ENCODE measurements around the gene GPRC5D.

GPRC5D gene

DNA sequence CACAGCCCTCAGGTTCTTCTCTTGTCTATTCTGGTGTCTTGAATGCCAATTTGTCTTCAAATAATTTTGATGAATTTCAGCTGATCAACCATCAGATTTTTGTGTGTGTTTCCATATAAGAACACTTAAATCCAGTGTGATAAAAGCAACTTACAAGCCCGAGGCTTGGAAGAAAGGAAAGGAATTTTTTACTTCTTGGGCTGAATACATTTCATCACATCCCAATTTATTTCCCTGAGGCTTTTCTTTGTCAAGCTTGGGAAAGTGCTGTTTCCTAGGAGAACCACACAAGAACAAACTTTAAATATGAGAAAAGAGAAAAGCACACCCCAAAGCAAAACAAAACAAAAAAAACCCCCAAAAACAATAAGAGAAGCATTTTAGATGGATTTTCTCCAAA lies 26.6 kb downstream of the GPRC5D start:
- Histone ChIP-seq H3K9me3 (ENCODE audit: insufficient read depth, low read length) (peaks cover 5% of the 10 kb centered on the region; the same call in 1 of the 2 replicates), H3K27me3 (ENCODE audit: insufficient read depth, insufficient read length) (no peaks in the 10 kb centered on the region), H3K4me1 (ENCODE audit: insufficient read depth, insufficient read length) (no peaks in the 10 kb centered on the region), H3K4me3 (ENCODE audit: insufficient read length, low read depth) (no peak overlapping the region), H3K9ac (ENCODE audit: insufficient read length, low read depth) (no peak overlapping the region), H3K36me3 (ENCODE audit: insufficient read depth, insufficient read length, low read length) (no peaks in the 10 kb centered on the region)
- DNase-seq (ENCODE audit: low read depth, low spot score) = no peak
- TF ChIP-seq SUZ12 (IDR thresholded peaks at IDR 0.05; ENCODE audit: extremely low read depth, insufficient read depth, insufficient read length) = no peak
- TF ChIP-seq ZNF274 (IDR thresholded peaks at IDR 0.05; ENCODE audit: low read depth, low read length) = no peak
- no peak for TF ChIP-seq YY1 (IDR thresholded peaks at IDR 0.05; ENCODE audit: insufficient read depth, insufficient read length)

DNA sequence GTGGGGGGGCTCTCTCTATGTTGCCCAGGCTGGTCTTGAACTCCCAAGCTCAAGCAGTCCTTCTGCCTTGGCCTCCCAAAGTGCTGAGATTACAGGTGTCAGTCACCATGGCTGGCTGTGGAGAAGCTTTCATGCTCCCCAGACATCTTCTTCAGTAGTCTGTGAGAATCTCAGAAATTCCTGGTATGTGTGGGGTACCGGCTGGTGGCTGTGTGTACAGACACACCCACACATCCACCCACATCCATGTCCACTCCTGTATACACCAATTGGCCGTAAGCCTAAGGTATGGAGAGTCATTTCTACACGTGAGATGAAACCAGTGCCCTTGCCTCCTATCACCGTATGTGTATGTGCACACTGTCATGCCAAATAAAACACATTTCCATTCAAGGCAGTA lies 27.8 kb downstream of the GPRC5D start:
- Histone ChIP-seq H3K4me3 (ENCODE audit: insufficient read length, low read depth) (no peak overlapping the region), H3K36me3 (ENCODE audit: insufficient read depth, insufficient read length, low read length) (no peaks in the 10 kb centered on the region), H3K9me3 (ENCODE audit: insufficient read depth, low read length) (no peaks in the 10 kb centered on the region), H3K4me1 (ENCODE audit: insufficient read depth, insufficient read length) (no peaks in the 10 kb centered on the region), H3K9ac (ENCODE audit: insufficient read length, low read depth) (no peak overlapping the region), H3K27me3 (ENCODE audit: insufficient read depth, insufficient read length) (no peaks in the 10 kb centered on the region)
- DNase-seq (ENCODE audit: low read depth, low spot score) = no peak
- TF ChIP-seq YY1 (IDR thresholded peaks at IDR 0.05; ENCODE audit: insufficient read depth, insufficient read length) = no peak
- TF ChIP-seq SUZ12 (IDR thresholded peaks at IDR 0.05; ENCODE audit: extremely low read depth, insufficient read depth, insufficient read length) = no peak
- no peak for TF ChIP-seq ZNF274 (IDR thresholded peaks at IDR 0.05; ENCODE audit: low read depth, low read length)

DNA sequence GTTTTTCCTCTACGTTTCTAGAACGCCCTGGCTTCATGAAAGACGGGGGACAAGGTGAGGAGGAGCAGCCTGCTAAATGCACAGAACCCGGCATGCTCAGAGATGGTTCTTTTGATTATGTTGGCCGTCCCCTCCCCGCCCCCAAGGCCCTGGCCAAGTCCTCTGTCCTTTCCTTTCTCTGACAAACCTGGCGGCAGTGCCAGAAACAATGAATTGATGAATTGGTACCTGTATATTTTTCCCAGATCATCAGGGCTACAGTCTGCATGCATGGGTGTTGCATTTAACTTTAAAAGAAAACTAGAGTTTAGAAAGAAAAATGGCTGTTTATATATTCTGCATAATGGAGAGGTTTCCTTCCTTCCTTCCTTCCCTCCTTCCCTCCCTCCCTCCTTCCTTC lies 29.0 kb downstream of the GPRC5D start:
- no peaks in the 10 kb centered on the region for H3K4me1 ChIP-seq (ENCODE audit: insufficient read depth, insufficient read length)
- H3K4me3 ChIP-seq (ENCODE audit: insufficient read length, low read depth) = no peak overlapping the region
- no peaks in the 10 kb centered on the region for H3K27me3 ChIP-seq (ENCODE audit: insufficient read depth, insufficient read length)
- H3K9me3 ChIP-seq (ENCODE audit: insufficient read depth, low read length) = no peaks in the 10 kb centered on the region
- no peaks in the 10 kb centered on the region for H3K36me3 ChIP-seq (ENCODE audit: insufficient read depth, insufficient read length, low read length)
- TF ChIP-seq SUZ12 (IDR thresholded peaks at IDR 0.05; ENCODE audit: extremely low read depth, insufficient read depth, insufficient read length) = no peak
- no peak for TF ChIP-seq YY1 (IDR thresholded peaks at IDR 0.05; ENCODE audit: insufficient read depth, insufficient read length)
- no peak for TF ChIP-seq ZNF274 (IDR thresholded peaks at IDR 0.05; ENCODE audit: low read depth, low read length)
- no peak overlapping the region for H3K9ac ChIP-seq (ENCODE audit: insufficient read length, low read depth)
- no peak for DNase-seq (ENCODE audit: low read depth, low spot score)

DNA sequence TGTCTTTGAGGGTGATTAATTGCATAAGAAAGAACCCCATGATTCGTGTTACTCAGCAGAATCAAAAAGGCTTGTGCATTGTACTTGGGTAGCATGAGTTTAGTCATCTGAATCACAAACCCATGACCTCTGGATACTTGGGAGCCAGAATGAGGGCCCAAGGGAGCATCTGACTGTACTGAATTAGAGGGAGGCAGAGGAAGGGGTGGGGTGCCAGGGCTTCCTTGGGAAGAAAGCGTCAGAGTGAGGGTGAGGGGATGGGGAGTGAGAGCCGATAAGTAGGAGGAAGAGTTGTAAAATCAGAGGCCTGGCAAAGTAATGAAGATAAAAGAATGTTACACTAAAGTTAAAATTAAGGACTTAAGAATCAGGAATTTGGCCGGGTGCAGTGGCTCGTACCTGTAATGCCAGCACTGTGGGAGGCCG lies 29.8 kb downstream of the GPRC5D start:
- Histone ChIP-seq H3K4me3 (ENCODE audit: insufficient read length, low read depth) (no peak overlapping the region), H3K27me3 (ENCODE audit: insufficient read depth, insufficient read length) (peaks cover 5% of the 10 kb centered on the region), H3K4me1 (ENCODE audit: insufficient read depth, insufficient read length) (no peaks in the 10 kb centered on the region), H3K36me3 (ENCODE audit: insufficient read depth, insufficient read length, low read length) (no peaks in the 10 kb centered on the region), H3K9me3 (ENCODE audit: insufficient read depth, low read length) (no peaks in the 10 kb centered on the region), H3K9ac (ENCODE audit: insufficient read length, low read depth) (no peak overlapping the region)
- DNase-seq (ENCODE audit: low read depth, low spot score) = no peak
- TF ChIP-seq ZNF274 (IDR thresholded peaks at IDR 0.05; ENCODE audit: low read depth, low read length) (no peak), YY1 (IDR thresholded peaks at IDR 0.05; ENCODE audit: insufficient read depth, insufficient read length) (no peak), SUZ12 (IDR thresholded peaks at IDR 0.05; ENCODE audit: extremely low read depth, insufficient read depth, insufficient read length) (no peak)

DNA sequence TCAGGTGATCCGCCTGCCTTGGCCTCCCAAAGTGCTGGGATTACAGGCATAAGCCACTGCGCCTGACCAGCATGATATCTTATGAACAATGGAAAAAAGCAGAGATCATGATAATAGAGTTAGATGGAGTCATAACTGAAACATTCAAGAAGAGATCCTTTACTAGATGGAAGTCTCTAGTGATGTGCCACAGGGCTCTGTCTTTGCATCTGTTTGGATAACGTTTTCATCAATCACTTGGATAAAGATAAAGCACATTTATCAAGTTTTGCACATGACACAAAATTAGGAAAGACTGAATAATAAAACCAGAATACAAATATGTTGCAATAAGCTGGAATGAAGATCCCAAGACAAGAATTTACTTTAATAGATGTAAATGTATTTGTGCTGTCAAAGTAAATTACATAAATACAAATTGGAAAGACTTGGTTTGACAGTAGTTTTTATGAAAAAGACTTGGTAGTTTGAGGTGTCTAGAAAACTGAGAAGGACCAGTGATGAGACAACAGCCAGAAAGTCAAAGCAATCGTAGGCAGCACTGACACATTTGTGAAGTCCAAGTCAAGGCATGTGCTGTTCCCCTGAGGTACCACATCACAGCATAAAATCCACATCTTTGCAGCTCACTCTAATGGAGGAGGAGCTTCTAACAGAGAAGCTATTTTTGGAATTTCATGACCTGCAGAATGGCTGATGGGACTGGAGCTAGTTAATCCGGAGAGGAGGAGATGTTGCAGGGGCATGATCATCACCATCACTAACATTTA lies 32.1 kb downstream of the GPRC5D start:
- TF ChIP-seq ZNF274 (IDR thresholded peaks at IDR 0.05; ENCODE audit: low read depth, low read length) = no peak
- no peak for TF ChIP-seq SUZ12 (IDR thresholded peaks at IDR 0.05; ENCODE audit: extremely low read depth, insufficient read depth, insufficient read length)
- Histone ChIP-seq H3K4me3 (ENCODE audit: insufficient read length, low read depth) (no peak overlapping the region), H3K9me3 (ENCODE audit: insufficient read depth, low read length) (no peaks in the 10 kb centered on the region), H3K9ac (ENCODE audit: insufficient read length, low read depth) (no peak overlapping the region), H3K36me3 (ENCODE audit: insufficient read depth, insufficient read length, low read length) (no peaks in the 10 kb centered on the region), H3K27me3 (ENCODE audit: insufficient read depth, insufficient read length) (peaks cover 5% of the 10 kb centered on the region), H3K4me1 (ENCODE audit: insufficient read depth, insufficient read length) (peaks cover 5% of the 10 kb centered on the region)
- DNase-seq (ENCODE audit: low read depth, low spot score) = no peak

DNA sequence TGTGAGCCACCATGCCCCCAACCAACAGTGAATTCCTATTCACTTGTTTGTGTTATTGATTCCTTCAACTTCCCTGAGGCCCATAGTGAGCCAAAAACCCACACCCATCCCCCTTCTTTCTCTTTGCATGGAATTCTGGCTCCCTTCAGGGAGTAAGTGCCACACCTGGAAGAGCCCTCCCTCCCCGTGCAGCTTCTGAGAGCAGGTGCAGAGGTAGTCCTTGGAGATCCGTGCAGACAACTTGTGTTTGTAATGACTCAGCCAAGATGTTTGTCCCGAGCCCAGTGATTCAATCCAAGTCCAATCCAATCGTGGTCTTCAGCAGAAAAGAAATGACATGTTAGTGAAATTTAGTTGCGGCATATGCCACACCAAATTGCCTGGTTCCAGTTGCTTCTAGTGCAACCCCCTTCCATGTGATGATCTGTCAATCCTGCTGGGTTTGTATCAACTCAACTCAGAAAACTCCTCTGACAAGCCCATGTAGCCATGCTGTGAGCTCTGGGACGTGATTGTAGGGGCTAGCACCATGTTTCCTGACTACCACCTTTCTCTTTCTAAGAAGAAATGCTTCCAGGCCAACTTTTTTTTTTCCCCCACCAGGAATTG lies 33.1 kb downstream of the GPRC5D start:
- Histone ChIP-seq H3K4me1 (ENCODE audit: insufficient read depth, insufficient read length) (peaks cover 5% of the 10 kb centered on the region), H3K27me3 (ENCODE audit: insufficient read depth, insufficient read length) (peaks cover 5% of the 10 kb centered on the region), H3K4me3 (ENCODE audit: insufficient read length, low read depth) (no peak overlapping the region), H3K9ac (ENCODE audit: insufficient read length, low read depth) (no peak overlapping the region), H3K36me3 (ENCODE audit: insufficient read depth, insufficient read length, low read length) (no peaks in the 10 kb centered on the region), H3K9me3 (ENCODE audit: insufficient read depth, low read length) (no peaks in the 10 kb centered on the region)
- TF ChIP-seq ZNF274 (IDR thresholded peaks at IDR 0.05; ENCODE audit: low read depth, low read length) (no peak), YY1 (IDR thresholded peaks at IDR 0.05; ENCODE audit: insufficient read depth, insufficient read length) (no peak), SUZ12 (IDR thresholded peaks at IDR 0.05; ENCODE audit: extremely low read depth, insufficient read depth, insufficient read length) (no peak)
- no peak for DNase-seq (ENCODE audit: low read depth, low spot score)

DNA sequence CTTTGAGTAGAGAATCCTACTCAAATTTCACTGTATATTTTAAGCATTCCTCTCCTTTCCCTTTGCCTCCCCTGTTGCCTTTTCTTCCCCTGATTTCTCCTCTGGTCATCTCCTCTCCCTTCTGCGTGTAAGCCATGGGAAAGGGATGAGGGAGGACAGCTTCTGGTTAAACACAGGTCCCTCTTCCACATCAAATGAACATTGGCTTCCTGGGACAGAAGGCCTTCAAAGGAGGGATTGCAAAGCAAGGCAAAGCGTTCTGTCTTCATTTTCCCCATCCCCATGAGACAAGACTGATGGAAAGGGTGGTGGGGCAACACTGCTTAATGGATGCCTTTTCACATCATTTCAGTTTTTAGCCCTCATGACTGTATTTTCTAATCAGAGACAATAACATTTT lies 34.5 kb downstream of the GPRC5D start:
- DNase-seq (ENCODE audit: low read depth, low spot score) = no peak
- H3K36me3 ChIP-seq (ENCODE audit: insufficient read depth, insufficient read length, low read length) = no peaks in the 10 kb centered on the region
- peaks cover 5% of the 10 kb centered on the region for H3K4me1 ChIP-seq (ENCODE audit: insufficient read depth, insufficient read length)
- H3K9ac ChIP-seq (ENCODE audit: insufficient read length, low read depth) = no peak overlapping the region
- H3K4me3 ChIP-seq (ENCODE audit: insufficient read length, low read depth) = no peak overlapping the region
- H3K9me3 ChIP-seq (ENCODE audit: insufficient read depth, low read length) = no peaks in the 10 kb centered on the region
- TF ChIP-seq YY1 (IDR thresholded peaks at IDR 0.05; ENCODE audit: insufficient read depth, insufficient read length) (no peak), SUZ12 (IDR thresholded peaks at IDR 0.05; ENCODE audit: extremely low read depth, insufficient read depth, insufficient read length) (no peak), ZNF274 (IDR thresholded peaks at IDR 0.05; ENCODE audit: low read depth, low read length) (no peak)
- peaks cover 5% of the 10 kb centered on the region for H3K27me3 ChIP-seq (ENCODE audit: insufficient read depth, insufficient read length)

Measured in NT2/D1 (cell line).